Colonic mucosa (tissue), 4 donors: Measurements from ENCODE around the gene GSTK1. TPM values are rescaled to one million over a fixed set of nuclear protein-coding genes. Genes with fewer than 3 reads are reported as not detected.
"Not testable (repeated sequence)": the region's sequence is repeated elsewhere in the genome, so short reads cannot be mapped to it uniquely, and the experiment has no call there.

Experiments used
- DNase-seq: peaks from one replicate; pipeline ENCODE4 v3.0.0-alpha.2; 2020
- H3K27ac ChIP-seq: fragments of 200-600 bp; one replicate; pipeline ENCODE4 v1.8.0; 2021
- H3K27me3 ChIP-seq: fragments of 200-600 bp; one replicate; pipeline ENCODE4 v1.8.0; 2021
- H3K36me3 ChIP-seq: fragments of 200-600 bp; one replicate; pipeline ENCODE4 v1.8.0; 2021
- H3K4me1 ChIP-seq: fragments of 200-600 bp; one replicate; pipeline ENCODE4 v1.8.0; 2021; ENCODE audit warnings: mild to moderate bottlenecking
- H3K4me3 ChIP-seq: fragments of 200-600 bp; one replicate; pipeline ENCODE4 v1.8.0; 2021
- H3K9ac ChIP-seq, 2 donors: one replicate each; pipeline ENCODE4 v1.7.0; 2013; ENCODE audit warnings: control low read depth in 2 of 2, low read depth in 2 of 2, low read length in 2 of 2
- H3K9me3 ChIP-seq: fragments of 200-600 bp; one replicate; pipeline ENCODE4 v1.8.0; 2021
- intact Hi-C: fragments of 100-400 bp; cut with DNase I; formaldehyde crosslinking; loops from one replicate; pipeline ENCODE4 v1.14.1; 2022
- total RNA-seq, 2 donors: library from RNA; stranded (reverse); fragmentation: NEBNext Ultra II Directional in 1 of 2; extraction: Animal tissue kit (Norgen Biotek cat#: 25700) in 1 of 2; gene quantifications; one replicate each; pipeline ENCODE4 v1.2.1, GENCODE V29; 2021
- TF ChIP-seq, protein P1 (sequence below): fragments of 200-600 bp; IDR thresholded peaks from one replicate; pipeline ENCODE4 v1.8.0; 2022; ENCODE audit warnings: antibody characterized with exemption, mild to moderate bottlenecking
- donor health status: healthy.
- donor health status: DM: no; HTN: no; CAD: no.
- donor health status: DM: no; HTN: no; CAD: no.

Gene GSTK1
- total RNA-seq, 2 donors from 2014 or later: 210 to 272 TPM

DNA sequence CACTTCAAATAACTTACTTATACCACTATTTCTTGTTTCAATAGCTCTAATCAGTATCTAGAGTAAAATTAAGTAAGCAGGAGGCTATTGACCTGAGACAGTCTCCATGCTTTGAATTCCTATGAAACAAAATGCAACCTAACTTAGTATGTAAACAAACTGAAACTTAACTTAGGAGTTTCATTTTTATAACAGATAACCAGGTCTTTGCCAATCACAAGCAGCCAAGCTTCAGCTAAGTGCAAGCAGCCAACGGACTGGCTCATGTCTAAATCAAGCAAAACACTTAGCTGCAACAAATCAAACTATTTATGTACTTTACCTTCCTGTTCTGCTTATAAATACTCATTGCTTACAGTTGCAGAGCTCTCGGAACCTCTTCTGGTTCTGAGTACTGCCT is 4.4 kb upstream of the GSTK1 start:
- Histone ChIP-seq H3K27ac (peak overlapping the region; percentile 8), H3K9ac (no peak overlapping the region), H3K27me3 (no peaks in the 10 kb centered on the region), H3K36me3 (no peaks in the 10 kb centered on the region), H3K4me1 (no peaks in the 10 kb centered on the region), H3K4me3 (no peak overlapping the region), H3K9me3 (no peaks in the 10 kb centered on the region)
- no peak for DNase-seq
- TF ChIP-seq, protein P1, sequence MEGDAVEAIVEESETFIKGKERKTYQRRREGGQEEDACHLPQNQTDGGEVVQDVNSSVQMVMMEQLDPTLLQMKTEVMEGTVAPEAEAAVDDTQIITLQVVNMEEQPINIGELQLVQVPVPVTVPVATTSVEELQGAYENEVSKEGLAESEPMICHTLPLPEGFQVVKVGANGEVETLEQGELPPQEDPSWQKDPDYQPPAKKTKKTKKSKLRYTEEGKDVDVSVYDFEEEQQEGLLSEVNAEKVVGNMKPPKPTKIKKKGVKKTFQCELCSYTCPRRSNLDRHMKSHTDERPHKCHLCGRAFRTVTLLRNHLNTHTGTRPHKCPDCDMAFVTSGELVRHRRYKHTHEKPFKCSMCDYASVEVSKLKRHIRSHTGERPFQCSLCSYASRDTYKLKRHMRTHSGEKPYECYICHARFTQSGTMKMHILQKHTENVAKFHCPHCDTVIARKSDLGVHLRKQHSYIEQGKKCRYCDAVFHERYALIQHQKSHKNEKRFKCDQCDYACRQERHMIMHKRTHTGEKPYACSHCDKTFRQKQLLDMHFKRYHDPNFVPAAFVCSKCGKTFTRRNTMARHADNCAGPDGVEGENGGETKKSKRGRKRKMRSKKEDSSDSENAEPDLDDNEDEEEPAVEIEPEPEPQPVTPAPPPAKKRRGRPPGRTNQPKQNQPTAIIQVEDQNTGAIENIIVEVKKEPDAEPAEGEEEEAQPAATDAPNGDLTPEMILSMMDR: no peak
- intact Hi-C loops: no loop called here

DNA sequence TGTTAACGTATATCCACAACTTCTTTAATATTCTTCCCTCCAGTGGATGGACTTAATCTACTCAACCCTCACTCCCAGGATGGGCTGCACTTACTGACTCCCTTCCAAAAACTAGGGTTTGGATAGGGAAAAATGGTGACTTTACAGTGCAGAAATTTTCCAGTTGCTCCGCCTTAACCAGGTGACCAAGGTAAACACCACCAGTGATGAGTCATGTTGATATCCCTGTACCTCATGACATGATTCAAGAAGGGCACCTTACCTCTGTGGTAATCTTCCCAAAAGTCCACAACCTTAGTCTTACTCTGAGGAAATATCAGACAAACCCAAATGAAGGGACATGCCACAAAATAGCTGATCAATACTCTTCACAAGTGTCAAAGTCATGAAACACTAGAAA is 3.5 kb upstream of the GSTK1 start:
- Histone ChIP-seq H3K9ac (no peak overlapping the region), H3K4me3 (no peak overlapping the region), H3K4me1 (peaks cover 6% of the 10 kb centered on the region), H3K27ac (no peak overlapping the region), H3K27me3 (no peaks in the 10 kb centered on the region), H3K9me3 (no peaks in the 10 kb centered on the region), H3K36me3 (no peaks in the 10 kb centered on the region)
- intact Hi-C loops: loop anchor here (10.0 kb wide), 1 partner anchor 125 kb away; the partner anchor contains the start of gene ZYX
- TF ChIP-seq, protein P1: no peak
- no peak for DNase-seq

DNA sequence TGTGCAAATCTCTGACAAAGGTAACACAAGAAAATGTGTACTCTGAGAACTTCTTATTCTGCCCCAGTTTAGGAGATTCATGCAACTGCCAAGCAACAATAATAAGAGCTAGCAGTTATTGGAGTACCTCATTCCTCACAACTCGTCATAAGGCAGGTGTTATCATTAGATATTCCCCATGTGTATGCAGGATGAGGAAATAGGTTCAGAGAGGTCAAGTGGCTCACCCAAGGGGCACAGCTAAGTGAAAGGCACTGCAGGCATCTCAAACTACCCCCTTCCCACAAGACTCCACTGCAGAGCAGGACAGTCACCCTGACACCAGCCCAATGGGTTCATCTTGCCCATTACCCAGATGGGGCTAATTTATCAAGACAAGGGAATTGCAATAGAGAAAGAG is 1.3 kb upstream of the GSTK1 start:
- intact Hi-C loops: loop anchor here (10.0 kb wide), 1 partner anchor 123 kb away; the partner anchor contains the start of gene ZYX
- Histone ChIP-seq H3K27ac (no peak overlapping the region), H3K27me3 (no peaks in the 10 kb centered on the region), H3K4me1 (peaks cover 14% of the 10 kb centered on the region), H3K36me3 (no peaks in the 10 kb centered on the region), H3K9ac (no peak overlapping the region), H3K9me3 (no peaks in the 10 kb centered on the region), H3K4me3 (no peak overlapping the region)
- DNase-seq: no peak
- TF ChIP-seq, protein P1: no peak

DNA sequence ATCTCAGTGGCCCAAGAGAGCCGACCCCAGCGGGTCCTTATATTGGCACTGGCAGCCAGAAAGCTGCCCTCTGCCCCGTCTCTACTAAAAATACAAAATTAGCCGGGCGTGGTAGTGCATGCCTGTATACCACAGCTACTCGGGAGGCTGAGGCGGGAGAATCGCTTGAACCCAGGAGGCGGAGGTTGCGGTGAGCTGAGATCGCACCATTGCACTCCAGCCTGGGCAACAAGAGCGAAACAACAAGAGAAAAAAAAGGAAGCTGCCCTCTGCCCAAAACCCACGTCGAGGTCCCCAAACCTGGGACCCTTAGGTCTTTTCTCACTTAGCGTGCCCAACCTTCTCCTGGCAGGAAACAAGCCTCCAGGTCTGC is 941 bp downstream of the GSTK1 start:
- H3K36me3 ChIP-seq, H3K27me3 ChIP-seq, DNase-seq, H3K9me3 ChIP-seq: not testable (repeated sequence)
- Histone ChIP-seq H3K4me3 (peak overlapping the region; percentile 70), H3K4me1 (peaks cover 14% of the 10 kb centered on the region), H3K9ac (peak overlapping the region; percentile 86 to 96), H3K27ac (peak overlapping the region; percentile 93)
- intact Hi-C loops: loop anchor here (10.0 kb wide), 1 partner anchor 121 kb away; the partner anchor contains the start of gene ZYX

DNA sequence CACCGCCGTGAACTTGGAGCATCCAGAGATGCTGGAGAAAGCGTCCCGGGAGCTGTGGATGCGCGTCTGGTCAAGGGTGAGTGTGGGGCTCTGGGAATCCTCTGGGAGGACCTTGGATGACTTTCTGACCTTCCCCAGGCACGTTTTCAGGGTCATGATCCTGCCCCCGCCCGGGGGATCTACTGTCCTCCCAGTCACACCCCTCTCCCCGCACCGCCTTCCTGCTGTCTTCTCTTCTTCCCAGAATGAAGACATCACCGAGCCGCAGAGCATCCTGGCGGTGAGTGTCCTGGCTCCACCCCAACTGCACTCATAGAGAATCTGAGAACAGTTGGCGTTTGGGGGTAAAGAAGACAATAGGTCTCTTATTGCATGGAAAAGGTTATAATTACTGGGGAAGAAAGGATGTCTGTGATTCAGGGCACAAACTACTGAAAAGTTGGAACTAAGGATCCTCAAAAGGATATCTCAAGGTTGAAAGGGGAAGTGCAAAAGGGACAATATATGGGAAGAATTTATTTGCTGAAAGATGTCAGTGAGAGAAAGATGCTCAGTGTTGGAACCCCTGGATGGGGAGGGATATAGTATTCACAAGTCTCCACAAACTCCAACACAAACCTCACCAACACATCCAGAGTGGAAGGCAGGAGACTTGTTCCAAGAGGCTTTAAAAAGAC is 1.9 kb downstream of the GSTK1 start:
- H3K9ac ChIP-seq: peak overlapping the region in 1 of 2 donors; percentile 96
- peaks cover 14% of the 10 kb centered on the region for H3K4me1 ChIP-seq
- DNase-seq: no peak
- TF ChIP-seq, protein P1: no peak
- H3K27ac ChIP-seq: peak overlapping the region; percentile 93
- no peaks in the 10 kb centered on the region for H3K36me3 ChIP-seq
- peak overlapping the region; percentile 70 for H3K4me3 ChIP-seq
- no peaks in the 10 kb centered on the region for H3K9me3 ChIP-seq
- H3K27me3 ChIP-seq: no peaks in the 10 kb centered on the region
- intact Hi-C loops: loop anchor here (10.0 kb wide), 1 partner anchor 120 kb away; the partner anchor contains the start of gene ZYX

DNA sequence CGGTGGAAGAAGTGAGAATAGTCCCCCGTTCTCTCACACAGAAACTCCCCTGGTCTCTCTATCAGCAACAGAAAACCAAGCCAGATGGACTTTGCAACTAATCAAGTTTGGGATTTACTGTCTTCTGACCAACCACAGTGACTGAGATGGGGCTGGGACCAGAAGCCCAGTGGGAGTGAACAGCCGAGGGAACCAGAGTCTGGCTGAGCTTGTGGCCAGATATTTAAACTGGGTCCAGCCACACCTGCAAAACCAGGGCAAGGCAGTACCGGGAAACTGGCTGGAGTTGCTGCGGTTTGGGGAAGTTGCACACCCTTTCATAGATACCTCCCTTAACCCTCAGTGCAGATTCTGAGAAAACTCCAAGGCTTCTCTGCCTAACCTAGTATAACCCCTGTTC is 6.0 kb downstream of the GSTK1 start:
- Histone ChIP-seq H3K4me3 (no peak overlapping the region), H3K9me3 (no peaks in the 10 kb centered on the region), H3K27ac (peak overlapping the region; percentile 39), H3K9ac (peak overlapping the region in 1 of 2 donors; percentile 49), H3K4me1 (peaks cover 13% of the 10 kb centered on the region), H3K36me3 (no peaks in the 10 kb centered on the region), H3K27me3 (no peaks in the 10 kb centered on the region)
- intact Hi-C loops: loop anchor here (10.0 kb wide), 1 partner anchor 116 kb away; the partner anchor contains the start of gene ZYX
- DNase-seq: peak; percentile 82
- TF ChIP-seq, protein P1: no peak
